HepG2 (cell line): Measurements from ENCODE around the gene ENTREP3. TPM values are rescaled to one million over a fixed set of nuclear protein-coding genes. Genes with fewer than 3 reads are reported as not detected.
A peak's percentile ranks its signal among the peaks of the same experiment; 100 is the strongest.

Experiments
- CHD4 ChIP-seq: fragments of 200-600 bp; sonication (generic); IDR thresholded peaks from 2 replicates; pipeline ENCODE4 v1.7.0; 2017; ENCODE audit warnings: mild to moderate bottlenecking, low read length, borderline replicate concordance
- FOXK2 ChIP-seq: fragments of 450-650 bp; IDR thresholded peaks from 2 replicates; pipeline ENCODE4 v1.6.1; 2016
- MLXIP ChIP-seq: sonication (generic); formaldehyde crosslinking; IDR thresholded peaks from 2 replicates; pipeline ENCODE4 v1.9.0; 2021; ENCODE audit warnings: missing genetic modification reagents, borderline replicate concordance
- NCOA5 ChIP-seq: sonication (generic); formaldehyde crosslinking; IDR thresholded peaks from 2 replicates; pipeline ENCODE4 v1.4.0; 2020; ENCODE audit warnings: missing genetic modification reagents
- RNF2 ChIP-seq: fragments of 450-650 bp; conservative IDR thresholded peaks from 2 replicates; pipeline ENCODE4 v1.6.1; 2016; ENCODE audit warnings: low read depth
- SATB2 ChIP-seq: sonication (generic); formaldehyde crosslinking; IDR thresholded peaks from 2 replicates; pipeline ENCODE4 v1.5.0; 2020; ENCODE audit warnings: missing genetic modification reagents
- XBP1 ChIP-seq: sonication (generic); formaldehyde crosslinking; IDR thresholded peaks from 2 replicates; pipeline ENCODE4 v1.5.0; 2020; ENCODE audit warnings: missing genetic modification reagents
- ZBTB7A ChIP-seq: sonication (generic); formaldehyde crosslinking; IDR thresholded peaks from 2 replicates; pipeline ENCODE4 v1.8.0; 2022; ENCODE audit warnings: mild to moderate bottlenecking, missing genetic modification reagents
- ZFP36 ChIP-seq: fragments of 150-350 bp; IDR thresholded peaks from 2 replicates; pipeline ENCODE4 v1.6.1; 2018; ENCODE audit warnings: borderline replicate concordance, low read length, low read depth; ENCODE audit not compliant: partially characterized antibody
- ZNF232 ChIP-seq: sonication (generic); formaldehyde crosslinking; IDR thresholded peaks from 2 replicates; pipeline ENCODE4 v1.4.0; 2020; ENCODE audit warnings: missing genetic modification reagents, borderline replicate concordance
- ZNF326 ChIP-seq: sonication (generic); formaldehyde crosslinking; IDR thresholded peaks from 2 replicates; pipeline ENCODE4 v1.4.0; 2020; ENCODE audit warnings: missing genetic modification reagents, borderline replicate concordance
- ZNF329 ChIP-seq: sonication (generic); formaldehyde crosslinking; IDR thresholded peaks from 2 replicates; pipeline ENCODE4 v1.9.0; 2021; ENCODE audit warnings: low read depth, mild to moderate bottlenecking, missing genetic modification reagents
- ZNF333 ChIP-seq: sonication (generic); formaldehyde crosslinking; IDR thresholded peaks from 2 replicates; pipeline ENCODE4 v1.4.0; 2020; ENCODE audit warnings: mild to moderate bottlenecking, missing genetic modification reagents, borderline replicate concordance
- ZNF615 ChIP-seq: sonication (generic); formaldehyde crosslinking; IDR thresholded peaks from 2 replicates; pipeline ENCODE4 v1.5.0; 2020; ENCODE audit warnings: mild to moderate bottlenecking, missing genetic modification reagents, borderline replicate concordance
- ZNF782 ChIP-seq: sonication (generic); formaldehyde crosslinking; IDR thresholded peaks from 2 replicates; pipeline ENCODE4 v1.4.0; 2020; ENCODE audit warnings: missing genetic modification reagents, mild to moderate bottlenecking, borderline replicate concordance
- ZNF841 ChIP-seq: sonication (generic); formaldehyde crosslinking; IDR thresholded peaks from 2 replicates; pipeline ENCODE4 v1.8.1; 2023; ENCODE audit warnings: missing genetic modification reagents, borderline replicate concordance
- polyA plus RNA-seq, 8 experiments: library from polyadenylated mRNA; depleted of rRNA in 3 of 8; stranded (reverse) in 7 of 8; unstranded in 1 of 8; fragments of >200 nt; fragmentation: Illumina TruSeq in 4 of 8; extraction: Trizol in 4 of 8; gene quantifications; 2 replicates each; pipeline versions ENCODE4 v1.2.1 to v1.2.3, GENCODE V29; 2011 to 2016; ENCODE audit warnings: low read depth in 4 of 8, missing spikeins in 1 of 8, mixed read lengths in 1 of 8; ENCODE audit not compliant: insufficient read depth in 1 of 8
- total RNA-seq, 5 experiments: library from RNA; depleted of rRNA; stranded (reverse); fragments of >200 nt; fragmentation: Illumina TruSeq; extraction: Trizol; gene quantifications; 2 replicates each; pipeline ENCODE4 v1.2.3, GENCODE V29; 2016; ENCODE audit warnings: low read depth in 1 of 5
- TF ChIP-seq, protein P1 (sequence below): sonication (generic); formaldehyde crosslinking; IDR thresholded peaks from 2 replicates; pipeline ENCODE4 v1.9.0; 2021; ENCODE audit warnings: missing genetic modification reagents, borderline replicate concordance
- TF ChIP-seq, protein P2 (sequence below): sonication (generic); formaldehyde crosslinking; IDR thresholded peaks from 2 replicates; pipeline ENCODE4 v1.4.0; 2020; ENCODE audit warnings: missing genetic modification reagents, borderline replicate concordance
- TF ChIP-seq, protein P3 (sequence below): sonication (generic); formaldehyde crosslinking; IDR thresholded peaks from 2 replicates; pipeline ENCODE4 v1.4.0; 2020; ENCODE audit warnings: missing genetic modification reagents
- TF ChIP-seq, protein P4 (sequence below): sonication (generic); formaldehyde crosslinking; IDR thresholded peaks from 2 replicates; pipeline ENCODE4 v1.4.0; 2020; ENCODE audit warnings: missing genetic modification reagents

The ENTREP3 gene
- total and polyA plus RNA-seq, 2 of the 13 experiments (the other 11 are each of a cell fraction or from before 2014, with no cell fraction given), result 4.1 to 9.9 TPM

DNA sequence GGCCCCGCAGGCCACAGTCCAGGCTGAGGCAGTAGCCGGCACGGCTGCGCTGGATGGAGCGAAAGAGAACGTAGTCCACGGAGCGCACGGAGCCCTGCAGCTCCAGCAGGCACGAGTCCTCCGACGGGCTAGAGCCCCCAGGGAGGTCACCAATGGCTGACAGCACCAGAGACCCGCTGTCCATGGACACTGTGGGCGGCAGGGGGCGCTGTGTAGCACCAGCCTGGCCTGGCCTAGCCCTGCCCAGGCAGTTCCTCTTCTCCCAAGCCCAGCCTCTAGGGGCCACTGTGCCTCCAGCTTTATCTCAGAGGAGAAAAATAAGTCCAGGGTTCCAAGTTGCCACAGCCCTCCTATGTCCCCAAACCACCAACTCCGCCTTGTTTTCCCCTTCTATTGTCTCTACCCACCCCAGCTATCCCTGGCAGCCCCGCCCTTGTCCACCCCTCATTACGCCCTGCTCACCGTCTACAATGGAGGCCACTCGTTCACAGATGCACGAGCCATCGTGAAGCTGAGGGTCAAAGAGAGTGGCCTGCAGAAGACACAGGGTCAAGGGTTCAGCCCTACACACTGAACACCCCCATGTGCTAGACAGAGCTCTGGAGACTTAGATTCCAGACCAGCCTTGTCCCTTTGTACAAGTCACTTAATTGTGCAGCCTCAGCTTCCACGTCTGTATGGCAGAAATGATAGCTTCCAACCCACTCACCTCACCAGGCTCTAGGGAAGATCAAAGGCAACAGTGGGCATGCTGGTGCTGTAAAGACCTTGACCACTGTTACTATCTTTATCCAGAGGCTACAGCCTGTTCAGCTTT, 4.4 kb downstream of the ENTREP3 start (continued):
- TF ChIP-seq, protein P1, sequence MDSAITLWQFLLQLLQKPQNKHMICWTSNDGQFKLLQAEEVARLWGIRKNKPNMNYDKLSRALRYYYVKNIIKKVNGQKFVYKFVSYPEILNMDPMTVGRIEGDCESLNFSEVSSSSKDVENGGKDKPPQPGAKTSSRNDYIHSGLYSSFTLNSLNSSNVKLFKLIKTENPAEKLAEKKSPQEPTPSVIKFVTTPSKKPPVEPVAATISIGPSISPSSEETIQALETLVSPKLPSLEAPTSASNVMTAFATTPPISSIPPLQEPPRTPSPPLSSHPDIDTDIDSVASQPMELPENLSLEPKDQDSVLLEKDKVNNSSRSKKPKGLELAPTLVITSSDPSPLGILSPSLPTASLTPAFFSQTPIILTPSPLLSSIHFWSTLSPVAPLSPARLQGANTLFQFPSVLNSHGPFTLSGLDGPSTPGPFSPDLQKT, result no peak
- peak; percentile 87; the same call in 1 of the 2 replicates for TF ChIP-seq ZNF232
- no peak for TF ChIP-seq SATB2 (CRISPR knock-in tag)
- TF ChIP-seq ZBTB7A (CRISPR knock-in tag), result 0 out of 2 replicates have a peak, but pooled peaks have one; percentile 63
- TF ChIP-seq ZNF329, result no peak
- no peak for TF ChIP-seq ZFP36
- TF ChIP-seq ZNF333, result no peak
- TF ChIP-seq RNF2, result no peak
- TF ChIP-seq ZNF841 (CRISPR knock-in tag), result no peak
- no peak for TF ChIP-seq XBP1 (CRISPR knock-in tag)
- peak; percentile 56; the same call in 1 of the 2 replicates for TF ChIP-seq CHD4
- TF ChIP-seq, protein P2, sequence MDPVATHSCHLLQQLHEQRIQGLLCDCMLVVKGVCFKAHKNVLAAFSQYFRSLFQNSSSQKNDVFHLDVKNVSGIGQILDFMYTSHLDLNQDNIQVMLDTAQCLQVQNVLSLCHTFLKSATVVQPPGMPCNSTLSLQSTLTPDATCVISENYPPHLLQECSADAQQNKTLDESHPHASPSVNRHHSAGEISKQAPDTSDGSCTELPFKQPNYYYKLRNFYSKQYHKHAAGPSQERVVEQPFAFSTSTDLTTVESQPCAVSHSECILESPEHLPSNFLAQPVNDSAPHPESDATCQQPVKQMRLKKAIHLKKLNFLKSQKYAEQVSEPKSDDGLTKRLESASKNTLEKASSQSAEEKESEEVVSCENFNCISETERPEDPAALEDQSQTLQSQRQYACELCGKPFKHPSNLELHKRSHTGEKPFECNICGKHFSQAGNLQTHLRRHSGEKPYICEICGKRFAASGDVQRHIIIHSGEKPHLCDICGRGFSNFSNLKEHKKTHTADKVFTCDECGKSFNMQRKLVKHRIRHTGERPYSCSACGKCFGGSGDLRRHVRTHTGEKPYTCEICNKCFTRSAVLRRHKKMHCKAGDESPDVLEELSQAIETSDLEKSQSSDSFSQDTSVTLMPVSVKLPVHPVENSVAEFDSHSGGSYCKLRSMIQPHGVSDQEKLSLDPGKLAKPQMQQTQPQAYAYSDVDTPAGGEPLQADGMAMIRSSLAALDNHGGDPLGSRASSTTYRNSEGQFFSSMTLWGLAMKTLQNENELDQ (CRISPR knock-in tag), result no peak
- TF ChIP-seq, protein P3, sequence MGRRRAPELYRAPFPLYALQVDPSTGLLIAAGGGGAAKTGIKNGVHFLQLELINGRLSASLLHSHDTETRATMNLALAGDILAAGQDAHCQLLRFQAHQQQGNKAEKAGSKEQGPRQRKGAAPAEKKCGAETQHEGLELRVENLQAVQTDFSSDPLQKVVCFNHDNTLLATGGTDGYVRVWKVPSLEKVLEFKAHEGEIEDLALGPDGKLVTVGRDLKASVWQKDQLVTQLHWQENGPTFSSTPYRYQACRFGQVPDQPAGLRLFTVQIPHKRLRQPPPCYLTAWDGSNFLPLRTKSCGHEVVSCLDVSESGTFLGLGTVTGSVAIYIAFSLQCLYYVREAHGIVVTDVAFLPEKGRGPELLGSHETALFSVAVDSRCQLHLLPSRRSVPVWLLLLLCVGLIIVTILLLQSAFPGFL, result no peak
- TF ChIP-seq ZNF615 (CRISPR knock-in tag), result no peak
- TF ChIP-seq ZNF782 (CRISPR knock-in tag), result no peak
- TF ChIP-seq NCOA5 (CRISPR knock-in tag), result no peak
- TF ChIP-seq, protein P4, sequence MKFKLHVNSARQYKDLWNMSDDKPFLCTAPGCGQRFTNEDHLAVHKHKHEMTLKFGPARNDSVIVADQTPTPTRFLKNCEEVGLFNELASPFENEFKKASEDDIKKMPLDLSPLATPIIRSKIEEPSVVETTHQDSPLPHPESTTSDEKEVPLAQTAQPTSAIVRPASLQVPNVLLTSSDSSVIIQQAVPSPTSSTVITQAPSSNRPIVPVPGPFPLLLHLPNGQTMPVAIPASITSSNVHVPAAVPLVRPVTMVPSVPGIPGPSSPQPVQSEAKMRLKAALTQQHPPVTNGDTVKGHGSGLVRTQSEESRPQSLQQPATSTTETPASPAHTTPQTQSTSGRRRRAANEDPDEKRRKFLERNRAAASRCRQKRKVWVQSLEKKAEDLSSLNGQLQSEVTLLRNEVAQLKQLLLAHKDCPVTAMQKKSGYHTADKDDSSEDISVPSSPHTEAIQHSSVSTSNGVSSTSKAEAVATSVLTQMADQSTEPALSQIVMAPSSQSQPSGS (CRISPR knock-in tag), result no peak
- no peak for TF ChIP-seq ZNF326
- TF ChIP-seq FOXK2, result no peak; the same call in 1 of the 2 replicates
- no peak for TF ChIP-seq MLXIP (CRISPR knock-in tag)
